Kidney (tissue), 14 donors: ENCODE measurements around the gene DGLUCY. TPM values are rescaled to one million over a fixed set of nuclear protein-coding genes. Genes with fewer than 3 reads are reported as not detected.

Experiments
- DNase-seq, 5 donors: peaks; one replicate each; pipeline ENCODE4 v3.0.0-alpha.2; 2013 to 2020
- FAIRE-seq: peaks from 2 replicates; lab custom pipeline; 2012; peaks lifted over from hg19 to GRCh38; lab: Jason Lieb, UNC
- H3K27ac ChIP-seq, 2 donors: one replicate each; pipeline ENCODE4 v1.7.0; 2013; ENCODE audit warnings: low read depth in 2 of 2, low read length in 2 of 2, inconsistent platforms in 1 of 2
- H3K27me3 ChIP-seq: one replicate; pipeline ENCODE4 v1.7.1; 2013; ENCODE audit warnings: low read length, inconsistent platforms; ENCODE audit not compliant: control insufficient read depth, insufficient read depth
- H3K36me3 ChIP-seq, 3 donors: one replicate each; pipeline versions ENCODE4 v1.7.0 to v1.7.1; 2013; ENCODE audit warnings: low read length in 3 of 3, control low read depth in 1 of 3, inconsistent platforms in 1 of 3; ENCODE audit not compliant: insufficient read depth in 3 of 3, control insufficient read depth in 2 of 3
- H3K4me1 ChIP-seq, 3 donors: one replicate each; pipeline versions ENCODE4 v1.7.0 to v1.7.1; 2013; ENCODE audit warnings: low read length in 3 of 3, inconsistent platforms in 1 of 3, low read depth in 1 of 3; ENCODE audit not compliant: control insufficient read depth in 2 of 3, insufficient read depth in 2 of 3
- H3K4me3 ChIP-seq, 3 donors: one replicate each; pipeline versions ENCODE4 v1.7.0 to v1.8.1; 2013; ENCODE audit warnings: low read length in 3 of 3, control low read depth in 1 of 3, inconsistent platforms in 1 of 3
- H3K9ac ChIP-seq, 3 donors: one replicate each; pipeline versions ENCODE4 v1.7.0 to v1.7.1; 2013; ENCODE audit warnings: low read length in 3 of 3, control low read depth in 1 of 3, inconsistent platforms in 1 of 3
- H3K9me3 ChIP-seq, 3 donors: one replicate each; pipeline versions ENCODE4 v1.7.0 to v1.7.1; 2013; ENCODE audit warnings: low read length in 3 of 3, control low read depth in 1 of 3, inconsistent platforms in 1 of 3; ENCODE audit not compliant: control insufficient read depth in 2 of 3, insufficient read depth in 1 of 3
- CTCF ChIP-seq: IDR thresholded peaks from 3 replicates; pipeline ENCODE4 v1.5.1; 2012; ENCODE audit warnings: mild to moderate bottlenecking, moderate library complexity, borderline replicate concordance; ENCODE audit not compliant: insufficient read depth; ENCODE audit errors: extremely low read depth
- intact Hi-C: fragments of 100-400 bp; cut with DNase I; formaldehyde crosslinking; loops from one replicate; pipeline ENCODE4 v1.11.1; 2022
- polyA plus RNA-seq: library from polyadenylated mRNA; stranded (reverse); fragments of 350-450 nt; fragmentation: Illumina TruSeq; extraction: RNeasy Lipid Tissue Mini Kit (QIAGEN cat#74804); gene quantifications from one replicate; pipeline ENCODE4 v1.2.3, GENCODE V29; 2014; ENCODE audit warnings: low read depth, low replicate concordance; ENCODE audit not compliant: insufficient read depth
- total RNA-seq: library from RNA; stranded (reverse); fragmentation: NEBNext Ultra II Directional; extraction: Animal tissue kit (Norgen Biotek cat#: 25700); gene quantifications from one replicate; pipeline ENCODE4 v1.2.1, GENCODE V29; 2021
- donor health status: control.
- donor health status: control.
- donor health status: control.
- donor health status: control.
- donor health status: control.
- donor health status: DM: yes; HTN: yes; CAD: no.
- donor health status: Normal renal cell carcinoma (clear cell type).

DGLUCY gene
- total and polyA plus RNA-seq, 2 donors from 2014 or later, result 79.7 to 83.4 TPM

- intact Hi-C loops, result no loop called here
- H3K36me3 ChIP-seq, result peaks cover 0 to 5% (median 0%) of the 10 kb centered on the region in 3 donors
- no peak for TF ChIP-seq CTCF
- H3K4me1 ChIP-seq, result peaks cover 0 to 8% (median 3%) of the 10 kb centered on the region in 3 donors
- H3K27ac ChIP-seq, result no peak overlapping the region
- FAIRE-seq (no peak), DNase-seq (no peak)
- no peaks in the 10 kb centered on the region for H3K27me3 ChIP-seq
- H3K9me3 ChIP-seq, result no peaks in the 10 kb centered on the region
- H3K9ac ChIP-seq, result no peak overlapping the region
- H3K4me3 ChIP-seq, result no peak overlapping the region
Observed at GRCh38 chr14:91139776-91140175, 25.9 kb downstream of the DGLUCY start.

GRCh38 chr14:91140672-91141071 lies 26.8 kb downstream of the DGLUCY start:
- no peaks in the 10 kb centered on the region for H3K27me3 ChIP-seq
- intact Hi-C loops, result no loop called here
- peak in 1 of 5 donors; percentile 34 for DNase-seq
- H3K4me3 ChIP-seq, result no peak overlapping the region
- H3K36me3 ChIP-seq, result peaks cover 0 to 11% (median 5%) of the 10 kb centered on the region in 3 donors
- peaks cover 0 to 8% (median 3%) of the 10 kb centered on the region in 3 donors for H3K4me1 ChIP-seq
- no peak overlapping the region for H3K27ac ChIP-seq
- no peak for FAIRE-seq
- peak; percentile 22 for TF ChIP-seq CTCF
- H3K9ac ChIP-seq, result no peak overlapping the region
- no peaks in the 10 kb centered on the region for H3K9me3 ChIP-seq

DNA sequence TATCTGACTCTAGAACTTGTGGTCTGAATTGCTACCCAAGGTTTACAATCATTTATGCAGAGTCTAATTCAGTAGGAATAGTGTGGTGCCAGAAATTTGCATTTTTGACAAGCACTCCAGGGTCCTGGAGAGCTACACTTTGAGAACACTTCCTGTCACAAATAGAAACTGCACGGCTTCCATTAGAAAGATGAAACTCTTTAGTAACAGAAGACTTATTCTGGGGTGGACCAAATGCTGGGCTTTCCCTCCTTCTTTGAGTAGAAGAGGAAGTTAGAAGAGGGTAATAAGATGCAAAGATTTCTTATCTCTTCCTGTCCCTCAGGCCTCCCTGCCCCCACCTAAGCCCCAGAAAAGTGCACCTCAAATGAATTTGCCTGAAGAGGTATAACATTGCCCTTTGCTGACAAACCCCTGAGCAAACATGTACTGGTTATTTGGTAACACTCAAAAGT lies 28.4 kb downstream of the DGLUCY start:
- FAIRE-seq, result no peak
- Histone ChIP-seq H3K9ac (no peak overlapping the region), H3K36me3 (peaks cover 0 to 24% (median 9%) of the 10 kb centered on the region in 3 donors), H3K4me3 (no peak overlapping the region), H3K4me1 (peaks cover 0 to 8% (median 3%) of the 10 kb centered on the region in 3 donors), H3K9me3 (no peaks in the 10 kb centered on the region), H3K27me3 (no peaks in the 10 kb centered on the region), H3K27ac (no peak overlapping the region)
- TF ChIP-seq CTCF, result no peak
- DNase-seq, result no peak
- intact Hi-C loops, result no loop called here

GRCh38 chr14:91143862-91144261 lies 30.0 kb downstream of the DGLUCY start:
- Histone ChIP-seq H3K36me3 (peaks cover 2 to 27% (median 9%) of the 10 kb centered on the region in 3 donors), H3K9me3 (no peaks in the 10 kb centered on the region), H3K4me1 (peaks cover 0 to 8% (median 3%) of the 10 kb centered on the region in 3 donors), H3K27me3 (no peaks in the 10 kb centered on the region), H3K9ac (no peak overlapping the region), H3K27ac (peak overlapping the region in 1 of 2 donors; percentile 60), H3K4me3 (no peak overlapping the region)
- intact Hi-C loops, result no loop called here
- peak in 2 of 5 donors; percentile 23 to 76 for DNase-seq
- TF ChIP-seq CTCF, result no peak
- no peak for FAIRE-seq
